ENCODE results near the gene ANGPTL4.
"Not testable (repeated sequence)": the region's sequence is repeated elsewhere in the genome, so short reads cannot be mapped to it uniquely, and the experiment has no call there.

DNA sequence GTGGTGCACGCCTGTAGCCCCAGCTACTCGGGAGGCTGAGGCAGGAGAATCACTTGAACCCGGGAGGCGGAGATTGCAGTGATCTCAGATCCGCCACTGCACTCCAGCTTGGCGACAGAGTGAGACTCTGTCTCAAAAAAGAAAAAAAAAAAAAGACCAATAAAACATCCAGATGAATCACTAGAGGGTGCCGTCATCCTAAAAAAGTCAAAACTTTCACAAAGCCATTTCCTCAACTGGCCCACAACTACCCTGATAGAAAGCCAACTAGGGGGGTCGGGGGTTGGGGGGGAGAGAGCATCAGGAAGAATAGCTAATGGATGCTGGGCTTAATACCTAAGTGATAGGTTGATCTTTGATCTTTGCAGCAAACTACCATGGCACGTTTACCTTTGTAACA, 45.1 kb upstream of the ANGPTL4 start:
- not testable (repeated sequence) for TF ChIP-seq JUND (CRISPR knock-in tag; IDR thresholded peaks at IDR 0.05); EZH2 (conservative IDR thresholded peaks at IDR 0.05; ENCODE audit: low read depth, low read length); KAT2B (IDR thresholded peaks at IDR 0.05; ENCODE audit: borderline replicate concordance, low read depth, low read length); SRSF9 (IDR thresholded peaks at IDR 0.05; ENCODE audit: borderline replicate concordance, insufficient read depth, low read depth, low read length, poor library complexity, severe bottlenecking); TCF7L2 (IDR thresholded peaks at IDR 0.05; ENCODE audit: low read depth, low read length)
- TF ChIP-seq, protein P1, sequence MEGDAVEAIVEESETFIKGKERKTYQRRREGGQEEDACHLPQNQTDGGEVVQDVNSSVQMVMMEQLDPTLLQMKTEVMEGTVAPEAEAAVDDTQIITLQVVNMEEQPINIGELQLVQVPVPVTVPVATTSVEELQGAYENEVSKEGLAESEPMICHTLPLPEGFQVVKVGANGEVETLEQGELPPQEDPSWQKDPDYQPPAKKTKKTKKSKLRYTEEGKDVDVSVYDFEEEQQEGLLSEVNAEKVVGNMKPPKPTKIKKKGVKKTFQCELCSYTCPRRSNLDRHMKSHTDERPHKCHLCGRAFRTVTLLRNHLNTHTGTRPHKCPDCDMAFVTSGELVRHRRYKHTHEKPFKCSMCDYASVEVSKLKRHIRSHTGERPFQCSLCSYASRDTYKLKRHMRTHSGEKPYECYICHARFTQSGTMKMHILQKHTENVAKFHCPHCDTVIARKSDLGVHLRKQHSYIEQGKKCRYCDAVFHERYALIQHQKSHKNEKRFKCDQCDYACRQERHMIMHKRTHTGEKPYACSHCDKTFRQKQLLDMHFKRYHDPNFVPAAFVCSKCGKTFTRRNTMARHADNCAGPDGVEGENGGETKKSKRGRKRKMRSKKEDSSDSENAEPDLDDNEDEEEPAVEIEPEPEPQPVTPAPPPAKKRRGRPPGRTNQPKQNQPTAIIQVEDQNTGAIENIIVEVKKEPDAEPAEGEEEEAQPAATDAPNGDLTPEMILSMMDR (CRISPR knock-in tag; IDR thresholded peaks at IDR 0.05) = 0 out of 2 replicates have a peak, but pooled peaks have one; percentile 17
- TF ChIP-seq, protein P2, sequence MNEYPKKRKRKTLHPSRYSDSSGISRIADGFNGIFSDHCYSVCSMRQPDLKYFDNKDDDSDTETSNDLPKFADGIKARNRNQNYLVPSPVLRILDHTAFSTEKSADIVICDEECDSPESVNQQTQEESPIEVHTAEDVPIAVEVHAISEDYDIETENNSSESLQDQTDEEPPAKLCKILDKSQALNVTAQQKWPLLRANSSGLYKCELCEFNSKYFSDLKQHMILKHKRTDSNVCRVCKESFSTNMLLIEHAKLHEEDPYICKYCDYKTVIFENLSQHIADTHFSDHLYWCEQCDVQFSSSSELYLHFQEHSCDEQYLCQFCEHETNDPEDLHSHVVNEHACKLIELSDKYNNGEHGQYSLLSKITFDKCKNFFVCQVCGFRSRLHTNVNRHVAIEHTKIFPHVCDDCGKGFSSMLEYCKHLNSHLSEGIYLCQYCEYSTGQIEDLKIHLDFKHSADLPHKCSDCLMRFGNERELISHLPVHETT (CRISPR knock-in tag; conservative IDR thresholded peaks at IDR 0.05) = not testable (repeated sequence)
